ENCODE results near the gene CTSK. TPM values are rescaled to one million over a fixed set of nuclear protein-coding genes. Genes with fewer than 3 reads are reported as not detected.

Gene CTSK
- total RNA-seq, 1 experiment from 2014 or later: 4.2 TPM

GRCh38 chr1:150748878-150749719 lies 59.0 kb downstream of the CTSK start:
- Histone ChIP-seq H3K79me2 (ENCODE audit: insufficient read depth, low read length) (no peaks in the 10 kb centered on the region), H3K4me2 (ENCODE audit: insufficient read depth, insufficient read length, low read length) (no peak overlapping the region), H2BK20ac (ENCODE audit: low read depth, low read length, poor library complexity, severe bottlenecking) (no peak overlapping the region), H2AK5ac (ENCODE audit: insufficient read length, low read length) (no peak overlapping the region), H2BK15ac (ENCODE audit: low read depth, low read length) (no peak overlapping the region), H2AFZ (ENCODE audit: low read length) (no peak overlapping the region), H3K18ac (ENCODE audit: insufficient read length, low read depth, low read length) (no peak overlapping the region), H3K56ac (ENCODE audit: insufficient read length, low read depth, low read length) (no peak overlapping the region), H4K8ac (replicated peaks; ENCODE audit: insufficient read length, low read depth, low read length) (no peak overlapping the region), H3K4ac (ENCODE audit: low read depth, low read length) (no peak overlapping the region), H3T11ph (ENCODE audit: low read length) (no peak overlapping the region), H4K5ac (ENCODE audit: insufficient read length, low read depth, low read length) (no peak overlapping the region), H2BK120ac (ENCODE audit: low read depth, low read length, poor library complexity, severe bottlenecking) (no peak overlapping the region), H3K14ac (ENCODE audit: insufficient read depth, low read length) (no peak overlapping the region), H3K79me1 (ENCODE audit: insufficient read depth, low read depth, low read length, poor library complexity, severe bottlenecking) (no peaks in the 10 kb centered on the region), H4K20me1 (ENCODE audit: control insufficient read depth, insufficient read depth, insufficient read length) (no peaks in the 10 kb centered on the region), H3K23me2 (ENCODE audit: insufficient read length, low read depth, low read length, poor library complexity, severe bottlenecking) (no peaks in the 10 kb centered on the region), H2BK12ac (ENCODE audit: insufficient read length, low read depth, low read length) (no peak overlapping the region), H3K27me3 (ENCODE audit: insufficient read depth, low read length) (peaks cover 2% of the 10 kb centered on the region; the same call in 1 of the 2 replicates), H3K23ac (ENCODE audit: insufficient read length, low read depth, low read length) (no peak overlapping the region), H2BK5ac (ENCODE audit: insufficient read length, low read length) (no peak overlapping the region), H4K91ac (ENCODE audit: insufficient read length, low read depth, low read length) (no peak overlapping the region), H3K27ac (ENCODE audit: insufficient read length, low read depth, low read length) (no peak overlapping the region), H3K4me1 (ENCODE audit: insufficient read depth, low read length) (no peaks in the 10 kb centered on the region), H3K9me3 (ENCODE audit: control insufficient read depth, low read depth, low read length) (no peaks in the 10 kb centered on the region), H3K9ac (ENCODE audit: extremely low read depth, insufficient read length, low read length) (no peak overlapping the region)
- Mint-ChIP-seq H3K4me3 (no peak overlapping the region), H3K4me1 (no peaks in the 10 kb centered on the region), H3K9me3 (no peaks in the 10 kb centered on the region), H3K36me3 (ENCODE audit: insufficient read depth in 1 of 3, low read depth in 3 of 3) (no peaks in the 10 kb centered on the region), H3K27ac (peak overlapping the region in 1 of 3 experiments; percentile 80; a peak in 1 of 7 replicates), H3K27me3 (ENCODE audit: low read depth) (no peaks in the 10 kb centered on the region)
- no peak for DNase-seq
- TF ChIP-seq, protein P1, sequence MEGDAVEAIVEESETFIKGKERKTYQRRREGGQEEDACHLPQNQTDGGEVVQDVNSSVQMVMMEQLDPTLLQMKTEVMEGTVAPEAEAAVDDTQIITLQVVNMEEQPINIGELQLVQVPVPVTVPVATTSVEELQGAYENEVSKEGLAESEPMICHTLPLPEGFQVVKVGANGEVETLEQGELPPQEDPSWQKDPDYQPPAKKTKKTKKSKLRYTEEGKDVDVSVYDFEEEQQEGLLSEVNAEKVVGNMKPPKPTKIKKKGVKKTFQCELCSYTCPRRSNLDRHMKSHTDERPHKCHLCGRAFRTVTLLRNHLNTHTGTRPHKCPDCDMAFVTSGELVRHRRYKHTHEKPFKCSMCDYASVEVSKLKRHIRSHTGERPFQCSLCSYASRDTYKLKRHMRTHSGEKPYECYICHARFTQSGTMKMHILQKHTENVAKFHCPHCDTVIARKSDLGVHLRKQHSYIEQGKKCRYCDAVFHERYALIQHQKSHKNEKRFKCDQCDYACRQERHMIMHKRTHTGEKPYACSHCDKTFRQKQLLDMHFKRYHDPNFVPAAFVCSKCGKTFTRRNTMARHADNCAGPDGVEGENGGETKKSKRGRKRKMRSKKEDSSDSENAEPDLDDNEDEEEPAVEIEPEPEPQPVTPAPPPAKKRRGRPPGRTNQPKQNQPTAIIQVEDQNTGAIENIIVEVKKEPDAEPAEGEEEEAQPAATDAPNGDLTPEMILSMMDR (conservative IDR thresholded peaks at IDR 0.05): no peak
- WGBS (ENCODE audit: extremely low coverage, insufficient read length, low lambda C conversion rate): no CpG with 5 or more reads among the region's 12 CpGs

Other genes with a start within 250 kb of the CTSK start
- gene MCL1, start 228.7 kb downstream of the CTSK start, total RNA-seq (2021): 247 and 250 TPM in 2 replicates
- 212 and 218 TPM in 2 replicates for gene ENSA, start 178.6 kb downstream of the CTSK start, total RNA-seq (2021)
- gene GOLPH3L, start 111.1 kb downstream of the CTSK start, total RNA-seq (2021): 30.0 and 30.5 TPM in 2 replicates
- gene HORMAD1, start 87.4 kb downstream of the CTSK start, total RNA-seq (2021): not detected in 2 replicates
- not detected in 2 replicates for gene CTSS, start 42.5 kb downstream of the CTSK start, total RNA-seq (2021)
- 19.1 and 22.7 TPM in 2 replicates for gene ARNT, start 68.3 kb upstream of the CTSK start, total RNA-seq (2021)
- not detected in 2 replicates for gene CTXND2, start 78.9 kb upstream of the CTSK start, total RNA-seq (2021)
- gene SETDB1, start 118.1 kb upstream of the CTSK start, total RNA-seq (2021): 62.1 and 62.7 TPM in 2 replicates
- 201 and 209 TPM in 2 replicates for gene CERS2, start 166.6 kb upstream of the CTSK start, total RNA-seq (2021)
- 0.81 and 0.92 TPM in 2 replicates for gene ANXA9, start 174.0 kb upstream of the CTSK start, total RNA-seq (2021)
- gene MINDY1, start 198.6 kb upstream of the CTSK start, total RNA-seq (2021): 6.4 and 6.8 TPM in 2 replicates
- 21.0 and 22.3 TPM in 2 replicates for gene PRUNE1, start 200.2 kb upstream of the CTSK start, total RNA-seq (2021)
- 1.2 and 1.5 TPM in 2 replicates for gene BNIPL, start 228.3 kb upstream of the CTSK start, total RNA-seq (2021)
- 3.6 and 4.8 TPM in 2 replicates for gene C1orf56, start 239.5 kb upstream of the CTSK start, total RNA-seq (2021)